ENCODE results near the gene ATP10D.
"Not testable (repeated sequence)": the region's sequence is repeated elsewhere in the genome, so short reads cannot be mapped to it uniquely, and the experiment has no call there.

The ATP10D gene

DNA sequence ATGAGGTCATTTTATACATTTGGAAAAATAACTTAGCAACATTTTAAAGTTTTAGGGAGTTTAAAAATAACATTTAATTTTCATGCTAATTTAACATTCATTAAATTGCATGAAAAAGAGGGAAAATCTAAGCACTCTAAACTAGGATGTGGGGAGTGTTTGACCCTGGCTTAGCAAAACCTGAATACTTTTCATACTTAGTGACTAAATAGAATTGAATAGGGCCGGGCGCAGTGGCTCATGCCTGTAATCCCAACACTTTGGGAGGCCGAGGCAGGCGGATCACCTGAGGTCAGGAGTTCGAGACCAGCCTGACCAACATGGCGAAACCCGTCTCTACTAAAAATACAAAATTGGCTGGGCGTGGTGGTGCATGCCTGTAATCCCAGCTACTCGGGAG is 1.7 kb downstream of the ATP10D start:
- not testable (repeated sequence) for H3K36me3 ChIP-seq (ENCODE audit: control insufficient read depth, insufficient read depth, low read length); H3K4me3 ChIP-seq (ENCODE audit: extremely low read depth, insufficient read depth, low read length, poor library complexity, severe bottlenecking); H3K9me3 ChIP-seq (ENCODE audit: control insufficient read depth, low read length); H3K27ac ChIP-seq (ENCODE audit: low read depth, low read length, severe bottlenecking); H3K4me1 ChIP-seq (ENCODE audit: control insufficient read depth, insufficient read depth, low read length, poor library complexity, severe bottlenecking)
- WGBS, 2 experiments (ENCODE audit: insufficient coverage in 2 of 2) = 83 to 91% methylated on average over 5 to 9 of the region's 9 CpGs

- 80% methylated on average over 1 of the region's 3 CpGs; no CpG with 5 or more reads in 1 of the 2 experiments for WGBS, 2 experiments (ENCODE audit: insufficient coverage in 2 of 2)
- H3K4me1 ChIP-seq (ENCODE audit: control insufficient read depth, insufficient read depth, low read length, poor library complexity, severe bottlenecking) = no peaks in the 10 kb centered on the region
- H3K4me3 ChIP-seq (ENCODE audit: extremely low read depth, insufficient read depth, low read length, poor library complexity, severe bottlenecking) = no peak overlapping the region
- H3K9me3 ChIP-seq (ENCODE audit: control insufficient read depth, low read length) = peaks cover 5% of the 10 kb centered on the region
- H3K36me3 ChIP-seq (ENCODE audit: control insufficient read depth, insufficient read depth, low read length) = no peaks in the 10 kb centered on the region
- H3K27ac ChIP-seq (ENCODE audit: low read depth, low read length, severe bottlenecking) = no peak overlapping the region
Measured at GRCh38 chr4:47488706-47489105, 3.6 kb downstream of the ATP10D start.

DNA sequence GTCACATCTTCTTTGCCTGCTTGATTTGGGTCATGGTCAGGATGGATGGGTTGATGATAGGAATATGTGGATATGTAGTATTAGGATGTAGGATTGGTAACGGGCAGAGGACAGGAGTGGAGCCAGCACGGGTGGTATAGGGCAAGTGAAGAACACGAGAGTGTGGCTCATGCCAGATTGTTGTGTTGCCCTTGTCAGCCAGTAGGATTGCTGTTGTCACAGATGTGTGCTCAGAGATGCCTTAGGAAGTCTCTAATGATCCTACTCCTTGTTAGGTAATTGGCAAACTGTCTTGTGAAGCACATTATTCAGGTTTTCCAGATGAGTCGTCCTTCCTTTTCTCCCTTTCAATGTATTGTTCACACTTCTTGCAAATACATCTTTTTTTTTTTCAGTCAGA is 5.5 kb downstream of the ATP10D start:
- Histone ChIP-seq H3K27ac (ENCODE audit: low read depth, low read length, severe bottlenecking) (no peak overlapping the region), H3K9me3 (ENCODE audit: control insufficient read depth, low read length) (peaks cover 5% of the 10 kb centered on the region), H3K4me3 (ENCODE audit: extremely low read depth, insufficient read depth, low read length, poor library complexity, severe bottlenecking) (no peak overlapping the region), H3K36me3 (ENCODE audit: control insufficient read depth, insufficient read depth, low read length) (no peaks in the 10 kb centered on the region), H3K4me1 (ENCODE audit: control insufficient read depth, insufficient read depth, low read length, poor library complexity, severe bottlenecking) (no peaks in the 10 kb centered on the region)
- 49 to 58% methylated on average over 3 to 4 of the region's 4 CpGs for WGBS, 2 experiments (ENCODE audit: insufficient coverage in 2 of 2)

- no peaks in the 10 kb centered on the region for H3K4me1 ChIP-seq (ENCODE audit: control insufficient read depth, insufficient read depth, low read length, poor library complexity, severe bottlenecking)
- no peak overlapping the region for H3K27ac ChIP-seq (ENCODE audit: low read depth, low read length, severe bottlenecking)
- no peaks in the 10 kb centered on the region for H3K36me3 ChIP-seq (ENCODE audit: control insufficient read depth, insufficient read depth, low read length)
- no peak overlapping the region for H3K4me3 ChIP-seq (ENCODE audit: extremely low read depth, insufficient read depth, low read length, poor library complexity, severe bottlenecking)
- peaks cover 5% of the 10 kb centered on the region for H3K9me3 ChIP-seq (ENCODE audit: control insufficient read depth, low read length)
- 73 to 100% methylated on average over 1 of the region's 3 CpGs for WGBS, 2 experiments (ENCODE audit: insufficient coverage in 2 of 2)
Measured at GRCh38 chr4:47493238-47494123, 8.4 kb downstream of the ATP10D start.

DNA sequence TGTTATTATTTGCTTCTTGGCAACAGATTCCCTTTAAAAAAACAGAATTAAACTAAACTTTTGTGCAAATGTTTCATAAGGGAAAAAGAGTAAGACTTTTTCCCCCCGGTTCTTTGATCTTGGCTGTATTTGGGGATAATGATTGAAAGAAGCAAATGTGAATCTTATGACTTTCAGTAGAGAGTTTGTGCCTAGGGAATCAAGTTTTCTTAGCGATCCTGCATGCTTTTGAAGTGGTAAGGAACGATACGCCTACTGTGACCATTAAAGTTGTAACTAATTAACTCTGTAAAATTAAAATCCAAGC is 9.0 kb downstream of the ATP10D start:
- Histone ChIP-seq H3K9me3 (ENCODE audit: control insufficient read depth, low read length) (no peaks in the 10 kb centered on the region), H3K36me3 (ENCODE audit: control insufficient read depth, insufficient read depth, low read length) (no peaks in the 10 kb centered on the region), H3K4me3 (ENCODE audit: extremely low read depth, insufficient read depth, low read length, poor library complexity, severe bottlenecking) (no peak overlapping the region), H3K27ac (ENCODE audit: low read depth, low read length, severe bottlenecking) (no peak overlapping the region), H3K4me1 (ENCODE audit: control insufficient read depth, insufficient read depth, low read length, poor library complexity, severe bottlenecking) (no peaks in the 10 kb centered on the region)
- 0% methylated on average over 1 of the region's 4 CpGs; no CpG with 5 or more reads in 1 of the 2 experiments for WGBS, 2 experiments (ENCODE audit: insufficient coverage in 2 of 2)

DNA sequence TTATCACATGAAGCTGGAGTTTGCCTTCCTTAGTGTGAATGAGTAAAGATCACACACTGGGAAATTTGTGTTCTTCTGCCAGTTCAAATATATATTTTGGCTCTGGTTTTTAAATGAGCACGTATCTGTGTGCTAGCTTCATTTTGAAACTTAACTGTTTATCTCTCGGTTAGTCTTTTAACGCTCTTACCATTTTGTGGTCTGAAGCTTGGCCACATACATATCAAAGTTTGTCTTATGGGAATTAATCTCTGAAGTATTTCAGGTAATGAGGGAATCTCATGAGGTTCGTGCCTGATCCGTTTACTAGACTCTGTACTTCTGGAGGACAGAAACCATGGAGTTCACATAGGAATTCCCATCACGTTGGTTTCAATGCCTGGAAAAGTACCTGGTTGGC is 13.8 kb downstream of the ATP10D start:
- no peaks in the 10 kb centered on the region for H3K36me3 ChIP-seq (ENCODE audit: control insufficient read depth, insufficient read depth, low read length)
- no peaks in the 10 kb centered on the region for H3K9me3 ChIP-seq (ENCODE audit: control insufficient read depth, low read length)
- WGBS, 2 experiments (ENCODE audit: insufficient coverage in 2 of 2) = 90% methylated on average over 2 to 5 of the region's 6 CpGs
- H3K4me3 ChIP-seq (ENCODE audit: extremely low read depth, insufficient read depth, low read length, poor library complexity, severe bottlenecking) = no peak overlapping the region
- no peaks in the 10 kb centered on the region for H3K4me1 ChIP-seq (ENCODE audit: control insufficient read depth, insufficient read depth, low read length, poor library complexity, severe bottlenecking)
- no peak overlapping the region for H3K27ac ChIP-seq (ENCODE audit: low read depth, low read length, severe bottlenecking)

DNA sequence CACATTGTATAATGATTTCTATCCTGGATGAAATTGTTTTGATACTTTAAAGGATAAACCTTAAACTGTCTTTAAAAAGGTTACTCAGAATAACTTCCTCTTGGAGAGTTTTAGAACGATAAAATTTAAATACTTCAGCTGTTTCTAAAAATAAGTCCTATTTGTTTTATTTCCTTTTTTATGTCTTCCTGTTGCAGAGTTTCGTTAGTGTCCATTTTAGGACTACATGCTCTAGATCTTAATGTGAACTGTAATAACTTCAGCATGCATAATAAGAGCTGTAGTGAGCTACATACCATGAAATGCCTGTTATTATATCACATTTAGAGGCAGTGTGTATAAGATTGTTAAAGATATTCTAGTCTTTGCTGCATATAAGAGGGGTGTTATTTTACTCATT is 14.6 kb downstream of the ATP10D start:
- no CpG with 5 or more reads among the region's 2 CpGs for WGBS, 2 experiments (ENCODE audit: insufficient coverage in 2 of 2)
- no peak overlapping the region for H3K27ac ChIP-seq (ENCODE audit: low read depth, low read length, severe bottlenecking)
- no peaks in the 10 kb centered on the region for H3K4me1 ChIP-seq (ENCODE audit: control insufficient read depth, insufficient read depth, low read length, poor library complexity, severe bottlenecking)
- no peak overlapping the region for H3K4me3 ChIP-seq (ENCODE audit: extremely low read depth, insufficient read depth, low read length, poor library complexity, severe bottlenecking)
- H3K36me3 ChIP-seq (ENCODE audit: control insufficient read depth, insufficient read depth, low read length) = no peaks in the 10 kb centered on the region
- no peaks in the 10 kb centered on the region for H3K9me3 ChIP-seq (ENCODE audit: control insufficient read depth, low read length)

- H3K4me3 ChIP-seq (ENCODE audit: extremely low read depth, insufficient read depth, low read length, poor library complexity, severe bottlenecking) = no peak overlapping the region
- H3K27ac ChIP-seq (ENCODE audit: low read depth, low read length, severe bottlenecking) = no peak overlapping the region
- H3K9me3 ChIP-seq (ENCODE audit: control insufficient read depth, low read length) = no peaks in the 10 kb centered on the region
- H3K4me1 ChIP-seq (ENCODE audit: control insufficient read depth, insufficient read depth, low read length, poor library complexity, severe bottlenecking) = no peaks in the 10 kb centered on the region
- WGBS, 2 experiments (ENCODE audit: insufficient coverage in 2 of 2) = 0 to 54% methylated on average over 1 to 3 of the region's 3 CpGs
- H3K36me3 ChIP-seq (ENCODE audit: control insufficient read depth, insufficient read depth, low read length) = no peaks in the 10 kb centered on the region
Measured at GRCh38 chr4:47500776-47501175, 15.7 kb downstream of the ATP10D start.

DNA sequence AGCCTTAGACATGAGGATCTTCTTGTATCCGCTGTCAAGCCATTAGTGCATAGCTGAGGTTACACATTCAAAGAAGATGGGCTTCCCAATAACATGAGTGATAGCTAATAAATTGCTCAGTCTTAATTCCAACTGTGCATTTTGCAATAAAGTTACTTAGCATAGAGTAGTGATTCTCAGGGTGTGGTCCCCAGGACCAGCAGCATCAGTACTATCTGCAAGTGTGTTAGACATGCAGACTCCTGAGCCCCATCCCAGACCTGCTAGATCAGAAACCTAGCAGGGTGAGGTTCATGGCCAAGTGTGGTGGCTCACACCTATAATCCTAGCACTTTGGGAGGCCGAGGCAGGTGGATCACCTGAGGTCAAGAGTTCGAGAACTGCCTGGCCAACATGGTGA is 20.1 kb downstream of the ATP10D start:
- H3K36me3 ChIP-seq (ENCODE audit: control insufficient read depth, insufficient read depth, low read length) = no peaks in the 10 kb centered on the region
- 100% methylated on average over 1 to 2 of the region's 3 CpGs for WGBS, 2 experiments (ENCODE audit: insufficient coverage in 2 of 2)
- no peaks in the 10 kb centered on the region for H3K4me1 ChIP-seq (ENCODE audit: control insufficient read depth, insufficient read depth, low read length, poor library complexity, severe bottlenecking)
- no peak overlapping the region for H3K4me3 ChIP-seq (ENCODE audit: extremely low read depth, insufficient read depth, low read length, poor library complexity, severe bottlenecking)
- H3K27ac ChIP-seq (ENCODE audit: low read depth, low read length, severe bottlenecking) = no peak overlapping the region
- H3K9me3 ChIP-seq (ENCODE audit: control insufficient read depth, low read length) = no peaks in the 10 kb centered on the region

DNA sequence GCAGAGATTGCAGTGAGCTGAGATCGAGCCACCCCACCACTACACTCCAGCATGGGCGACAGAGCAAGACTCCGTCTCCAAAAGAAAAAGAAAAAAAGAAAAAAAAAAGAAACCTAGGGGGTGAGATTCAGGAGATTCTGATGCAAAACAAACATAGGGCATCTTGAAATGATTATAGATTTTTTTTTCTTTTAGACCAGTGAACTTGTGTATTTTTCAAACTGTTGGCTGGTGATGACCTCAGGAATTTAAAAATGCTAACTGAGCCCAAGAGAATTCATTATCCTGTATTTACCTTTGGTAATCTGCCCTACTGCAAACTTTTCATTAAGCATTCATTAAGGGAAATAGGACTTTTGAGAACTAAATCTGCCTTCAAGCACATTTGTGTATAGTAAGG is 20.6 kb downstream of the ATP10D start:
- no peak overlapping the region for H3K4me3 ChIP-seq (ENCODE audit: extremely low read depth, insufficient read depth, low read length, poor library complexity, severe bottlenecking)
- 67% methylated on average over 2 of the region's 3 CpGs; no CpG with 5 or more reads in 1 of the 2 experiments for WGBS, 2 experiments (ENCODE audit: insufficient coverage in 2 of 2)
- H3K36me3 ChIP-seq (ENCODE audit: control insufficient read depth, insufficient read depth, low read length) = no peaks in the 10 kb centered on the region
- H3K4me1 ChIP-seq (ENCODE audit: control insufficient read depth, insufficient read depth, low read length, poor library complexity, severe bottlenecking) = no peaks in the 10 kb centered on the region
- H3K9me3 ChIP-seq (ENCODE audit: control insufficient read depth, low read length) = no peaks in the 10 kb centered on the region
- no peak overlapping the region for H3K27ac ChIP-seq (ENCODE audit: low read depth, low read length, severe bottlenecking)

DNA sequence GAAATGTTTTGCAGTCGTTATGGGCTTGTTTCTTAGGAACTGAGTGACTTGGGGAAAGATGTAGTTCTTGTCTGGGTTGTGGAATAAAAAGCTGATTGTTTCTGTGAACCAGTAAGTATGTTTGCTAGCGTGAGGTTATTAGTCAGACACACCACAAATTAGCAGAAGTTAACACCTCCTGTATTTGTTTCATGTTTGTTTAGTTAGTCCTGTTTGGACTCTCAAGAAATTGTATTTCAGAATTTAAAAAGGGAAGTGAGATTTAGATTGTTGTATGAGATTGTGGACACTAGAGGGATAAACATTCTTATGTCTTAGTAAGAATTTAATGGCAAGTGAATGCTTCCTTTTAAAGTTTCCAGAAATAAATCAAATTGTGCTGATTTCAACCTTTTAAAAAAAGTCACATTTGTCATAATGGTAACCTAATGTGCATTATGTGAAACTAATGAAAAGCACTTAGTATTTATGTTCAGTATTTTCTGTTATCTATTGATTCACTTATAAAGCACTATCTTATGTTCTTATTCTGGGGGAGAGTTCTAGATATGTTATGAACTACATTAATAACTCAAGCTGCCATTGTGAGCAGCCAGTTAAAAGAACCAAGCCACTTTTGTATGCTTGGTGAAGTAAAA is 25.6 kb downstream of the ATP10D start:
- Histone ChIP-seq H3K4me3 (ENCODE audit: extremely low read depth, insufficient read depth, low read length, poor library complexity, severe bottlenecking) (no peak overlapping the region), H3K9me3 (ENCODE audit: control insufficient read depth, low read length) (no peaks in the 10 kb centered on the region), H3K36me3 (ENCODE audit: control insufficient read depth, insufficient read depth, low read length) (peaks cover 6% of the 10 kb centered on the region), H3K27ac (ENCODE audit: low read depth, low read length, severe bottlenecking) (peak overlapping the region; percentile 3), H3K4me1 (ENCODE audit: control insufficient read depth, insufficient read depth, low read length, poor library complexity, severe bottlenecking) (no peaks in the 10 kb centered on the region)
- WGBS, 2 experiments (ENCODE audit: insufficient coverage in 2 of 2) = 71 to 86% methylated on average over 1 of the region's 2 CpGs
